GM12875 (cell line): ENCODE measurements around the gene ODF4.

Experiments
- H3K4me3 ChIP-seq: one replicate; pipeline ENCODE4 v1.5.1; 2011; ENCODE audit warnings: low read depth, low read length, control low read depth
- CTCF ChIP-seq: IDR thresholded peaks from 2 replicates; pipeline ENCODE4 v1.5.1; 2011; ENCODE audit warnings: low read depth, mild to moderate bottlenecking, control low read depth, inconsistent platforms, low read length, moderate library complexity, borderline replicate concordance; ENCODE audit not compliant: insufficient read depth

Gene ODF4

GRCh38 chr17:8300627-8301242, 38.9 kb upstream of the ODF4 start:
- TF ChIP-seq CTCF, result peak; percentile 88

GRCh38 chr17:8310601-8311123, 29.0 kb upstream of the ODF4 start:
- no peak for TF ChIP-seq CTCF
- H3K4me3 ChIP-seq, result no peak overlapping the region

More at GRCh38 chr17:8300627-8301242, 38.9 kb upstream of the ODF4 start:
- H3K4me3 ChIP-seq, result no peak overlapping the region

- H3K4me3 ChIP-seq, result no peak overlapping the region
- TF ChIP-seq CTCF, result no peak
Observed at GRCh38 chr17:8311131-8311790, 28.4 kb upstream of the ODF4 start.

- H3K4me3 ChIP-seq, result no peak overlapping the region
- TF ChIP-seq CTCF, result no peak
Observed at GRCh38 chr17:8312251-8312650, 27.4 kb upstream of the ODF4 start.

- H3K4me3 ChIP-seq, result no peak overlapping the region
- TF ChIP-seq CTCF, result no peak
Observed at GRCh38 chr17:8312726-8313600, 26.7 kb upstream of the ODF4 start.

GRCh38 chr17:8314797-8315763, 24.6 kb upstream of the ODF4 start:
- TF ChIP-seq CTCF, result no peak
- no peak overlapping the region for H3K4me3 ChIP-seq
